22Rv1 (cell line): Measurements from ENCODE around the gene MYBPC3.

ENCODE experiments used
- ZFX ChIP-seq: fragments of 450-650 bp; IDR thresholded peaks from 2 replicates; pipeline ENCODE4 v1.6.1; 2017; ENCODE audit warnings: antibody characterized with exemption, borderline replicate concordance
- TF ChIP-seq, protein P1 (sequence below): fragments of 450-650 bp; IDR thresholded peaks from 2 replicates; pipeline ENCODE4 v1.5.1; 2017; ENCODE audit warnings: mild to moderate bottlenecking

DNA sequence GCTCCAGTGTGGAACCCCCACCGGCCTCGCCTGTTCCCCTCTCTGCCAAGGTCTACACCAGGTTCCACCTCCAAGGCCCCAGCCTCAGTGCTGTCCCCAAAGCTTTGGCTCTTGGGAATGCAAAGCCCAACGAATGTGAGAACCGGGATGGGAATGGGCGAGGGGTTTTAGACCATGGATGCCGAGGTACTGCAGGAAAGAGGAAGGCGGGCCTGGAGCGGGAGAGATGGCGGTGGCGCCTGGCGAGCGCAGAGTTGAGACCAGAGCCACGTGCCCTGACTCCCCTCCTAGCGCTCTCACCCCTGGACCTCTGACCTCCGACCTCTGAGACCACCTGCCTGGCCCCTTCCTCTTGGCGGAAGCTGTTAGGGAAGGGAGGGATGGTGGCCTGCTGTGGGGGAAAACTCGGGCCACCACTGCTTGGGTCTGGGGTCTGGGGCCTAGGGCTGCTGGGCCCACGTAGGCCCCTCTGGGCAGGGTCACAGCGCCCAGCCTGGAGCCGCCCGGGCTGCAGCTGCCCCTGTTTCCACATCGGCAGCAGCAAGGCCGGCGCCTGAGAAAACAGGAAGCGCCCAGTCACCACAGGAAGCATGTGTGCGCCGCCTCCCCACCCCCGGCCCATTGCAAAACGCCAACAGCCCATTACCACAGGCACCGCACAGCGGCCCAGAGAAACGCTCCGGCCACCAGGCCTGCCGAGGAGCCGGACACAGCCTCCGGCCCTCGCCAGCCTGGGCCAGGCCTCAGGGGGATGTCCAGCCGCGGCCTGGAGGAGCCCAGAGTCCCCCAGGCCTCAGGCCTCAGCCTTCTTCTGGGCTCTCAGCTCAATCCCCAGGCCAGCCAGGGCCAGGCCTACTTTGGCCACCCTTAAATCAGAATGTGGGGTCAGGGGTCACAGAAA is 42.1 kb upstream of the MYBPC3 start:
- TF ChIP-seq, protein P1, sequence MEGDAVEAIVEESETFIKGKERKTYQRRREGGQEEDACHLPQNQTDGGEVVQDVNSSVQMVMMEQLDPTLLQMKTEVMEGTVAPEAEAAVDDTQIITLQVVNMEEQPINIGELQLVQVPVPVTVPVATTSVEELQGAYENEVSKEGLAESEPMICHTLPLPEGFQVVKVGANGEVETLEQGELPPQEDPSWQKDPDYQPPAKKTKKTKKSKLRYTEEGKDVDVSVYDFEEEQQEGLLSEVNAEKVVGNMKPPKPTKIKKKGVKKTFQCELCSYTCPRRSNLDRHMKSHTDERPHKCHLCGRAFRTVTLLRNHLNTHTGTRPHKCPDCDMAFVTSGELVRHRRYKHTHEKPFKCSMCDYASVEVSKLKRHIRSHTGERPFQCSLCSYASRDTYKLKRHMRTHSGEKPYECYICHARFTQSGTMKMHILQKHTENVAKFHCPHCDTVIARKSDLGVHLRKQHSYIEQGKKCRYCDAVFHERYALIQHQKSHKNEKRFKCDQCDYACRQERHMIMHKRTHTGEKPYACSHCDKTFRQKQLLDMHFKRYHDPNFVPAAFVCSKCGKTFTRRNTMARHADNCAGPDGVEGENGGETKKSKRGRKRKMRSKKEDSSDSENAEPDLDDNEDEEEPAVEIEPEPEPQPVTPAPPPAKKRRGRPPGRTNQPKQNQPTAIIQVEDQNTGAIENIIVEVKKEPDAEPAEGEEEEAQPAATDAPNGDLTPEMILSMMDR: no peak
- TF ChIP-seq ZFX: no peak
